Measurements from ENCODE around the gene VIPAS39. TPM values are rescaled to one million over a fixed set of nuclear protein-coding genes. Genes with fewer than 3 reads are reported as not detected.
A peak's percentile ranks its signal among the peaks of the same experiment; 100 is the strongest.

VIPAS39 gene
- total and polyA plus RNA-seq, 9 of the 15 experiments (the other 6 are each of a cell fraction or from before 2014, with no cell fraction given): 5.7 to 25.6 (median 9.9) TPM

DNA sequence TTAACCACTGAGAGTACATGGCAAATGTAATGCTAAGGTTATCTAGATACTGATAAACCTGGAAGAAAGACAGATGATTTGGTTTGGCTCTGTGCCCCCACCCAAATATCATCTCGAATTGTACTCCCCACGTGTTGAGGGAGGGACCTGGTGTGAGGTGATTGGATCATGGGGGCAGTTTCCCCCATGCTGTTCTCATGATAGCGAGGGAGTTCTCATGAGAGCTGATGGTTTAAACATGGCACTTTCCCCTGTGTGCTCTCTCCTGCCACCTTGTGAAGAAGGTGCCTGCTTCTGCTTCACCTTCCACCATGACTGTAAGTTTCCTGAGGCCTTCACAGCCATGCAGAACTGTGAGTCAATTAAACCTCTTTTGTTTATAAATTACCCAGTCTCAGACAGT, 48.3 kb downstream of the VIPAS39 start (continued):
- TF ChIP-seq, protein P1, sequence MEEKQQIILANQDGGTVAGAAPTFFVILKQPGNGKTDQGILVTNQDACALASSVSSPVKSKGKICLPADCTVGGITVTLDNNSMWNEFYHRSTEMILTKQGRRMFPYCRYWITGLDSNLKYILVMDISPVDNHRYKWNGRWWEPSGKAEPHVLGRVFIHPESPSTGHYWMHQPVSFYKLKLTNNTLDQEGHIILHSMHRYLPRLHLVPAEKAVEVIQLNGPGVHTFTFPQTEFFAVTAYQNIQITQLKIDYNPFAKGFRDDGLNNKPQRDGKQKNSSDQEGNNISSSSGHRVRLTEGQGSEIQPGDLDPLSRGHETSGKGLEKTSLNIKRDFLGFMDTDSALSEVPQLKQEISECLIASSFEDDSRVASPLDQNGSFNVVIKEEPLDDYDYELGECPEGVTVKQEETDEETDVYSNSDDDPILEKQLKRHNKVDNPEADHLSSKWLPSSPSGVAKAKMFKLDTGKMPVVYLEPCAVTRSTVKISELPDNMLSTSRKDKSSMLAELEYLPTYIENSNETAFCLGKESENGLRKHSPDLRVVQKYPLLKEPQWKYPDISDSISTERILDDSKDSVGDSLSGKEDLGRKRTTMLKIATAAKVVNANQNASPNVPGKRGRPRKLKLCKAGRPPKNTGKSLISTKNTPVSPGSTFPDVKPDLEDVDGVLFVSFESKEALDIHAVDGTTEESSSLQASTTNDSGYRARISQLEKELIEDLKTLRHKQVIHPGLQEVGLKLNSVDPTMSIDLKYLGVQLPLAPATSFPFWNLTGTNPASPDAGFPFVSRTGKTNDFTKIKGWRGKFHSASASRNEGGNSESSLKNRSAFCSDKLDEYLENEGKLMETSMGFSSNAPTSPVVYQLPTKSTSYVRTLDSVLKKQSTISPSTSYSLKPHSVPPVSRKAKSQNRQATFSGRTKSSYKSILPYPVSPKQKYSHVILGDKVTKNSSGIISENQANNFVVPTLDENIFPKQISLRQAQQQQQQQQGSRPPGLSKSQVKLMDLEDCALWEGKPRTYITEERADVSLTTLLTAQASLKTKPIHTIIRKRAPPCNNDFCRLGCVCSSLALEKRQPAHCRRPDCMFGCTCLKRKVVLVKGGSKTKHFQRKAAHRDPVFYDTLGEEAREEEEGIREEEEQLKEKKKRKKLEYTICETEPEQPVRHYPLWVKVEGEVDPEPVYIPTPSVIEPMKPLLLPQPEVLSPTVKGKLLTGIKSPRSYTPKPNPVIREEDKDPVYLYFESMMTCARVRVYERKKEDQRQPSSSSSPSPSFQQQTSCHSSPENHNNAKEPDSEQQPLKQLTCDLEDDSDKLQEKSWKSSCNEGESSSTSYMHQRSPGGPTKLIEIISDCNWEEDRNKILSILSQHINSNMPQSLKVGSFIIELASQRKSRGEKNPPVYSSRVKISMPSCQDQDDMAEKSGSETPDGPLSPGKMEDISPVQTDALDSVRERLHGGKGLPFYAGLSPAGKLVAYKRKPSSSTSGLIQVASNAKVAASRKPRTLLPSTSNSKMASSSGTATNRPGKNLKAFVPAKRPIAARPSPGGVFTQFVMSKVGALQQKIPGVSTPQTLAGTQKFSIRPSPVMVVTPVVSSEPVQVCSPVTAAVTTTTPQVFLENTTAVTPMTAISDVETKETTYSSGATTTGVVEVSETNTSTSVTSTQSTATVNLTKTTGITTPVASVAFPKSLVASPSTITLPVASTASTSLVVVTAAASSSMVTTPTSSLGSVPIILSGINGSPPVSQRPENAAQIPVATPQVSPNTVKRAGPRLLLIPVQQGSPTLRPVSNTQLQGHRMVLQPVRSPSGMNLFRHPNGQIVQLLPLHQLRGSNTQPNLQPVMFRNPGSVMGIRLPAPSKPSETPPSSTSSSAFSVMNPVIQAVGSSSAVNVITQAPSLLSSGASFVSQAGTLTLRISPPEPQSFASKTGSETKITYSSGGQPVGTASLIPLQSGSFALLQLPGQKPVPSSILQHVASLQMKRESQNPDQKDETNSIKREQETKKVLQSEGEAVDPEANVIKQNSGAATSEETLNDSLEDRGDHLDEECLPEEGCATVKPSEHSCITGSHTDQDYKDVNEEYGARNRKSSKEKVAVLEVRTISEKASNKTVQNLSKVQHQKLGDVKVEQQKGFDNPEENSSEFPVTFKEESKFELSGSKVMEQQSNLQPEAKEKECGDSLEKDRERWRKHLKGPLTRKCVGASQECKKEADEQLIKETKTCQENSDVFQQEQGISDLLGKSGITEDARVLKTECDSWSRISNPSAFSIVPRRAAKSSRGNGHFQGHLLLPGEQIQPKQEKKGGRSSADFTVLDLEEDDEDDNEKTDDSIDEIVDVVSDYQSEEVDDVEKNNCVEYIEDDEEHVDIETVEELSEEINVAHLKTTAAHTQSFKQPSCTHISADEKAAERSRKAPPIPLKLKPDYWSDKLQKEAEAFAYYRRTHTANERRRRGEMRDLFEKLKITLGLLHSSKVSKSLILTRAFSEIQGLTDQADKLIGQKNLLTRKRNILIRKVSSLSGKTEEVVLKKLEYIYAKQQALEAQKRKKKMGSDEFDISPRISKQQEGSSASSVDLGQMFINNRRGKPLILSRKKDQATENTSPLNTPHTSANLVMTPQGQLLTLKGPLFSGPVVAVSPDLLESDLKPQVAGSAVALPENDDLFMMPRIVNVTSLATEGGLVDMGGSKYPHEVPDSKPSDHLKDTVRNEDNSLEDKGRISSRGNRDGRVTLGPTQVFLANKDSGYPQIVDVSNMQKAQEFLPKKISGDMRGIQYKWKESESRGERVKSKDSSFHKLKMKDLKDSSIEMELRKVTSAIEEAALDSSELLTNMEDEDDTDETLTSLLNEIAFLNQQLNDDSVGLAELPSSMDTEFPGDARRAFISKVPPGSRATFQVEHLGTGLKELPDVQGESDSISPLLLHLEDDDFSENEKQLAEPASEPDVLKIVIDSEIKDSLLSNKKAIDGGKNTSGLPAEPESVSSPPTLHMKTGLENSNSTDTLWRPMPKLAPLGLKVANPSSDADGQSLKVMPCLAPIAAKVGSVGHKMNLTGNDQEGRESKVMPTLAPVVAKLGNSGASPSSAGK (IDR thresholded peaks at IDR 0.05): peak; percentile 47; the same call in 1 of the 2 replicates
- TF ChIP-seq SNIP1 (IDR thresholded peaks at IDR 0.05; ENCODE audit: low read depth) (no peak), ARHGAP35 (IDR thresholded peaks at IDR 0.05; ENCODE audit: partially characterized antibody) (no peak), NCOA2 (IDR thresholded peaks at IDR 0.05; ENCODE audit: partially characterized antibody in 2 of 2) (no peak), YY1 (IDR thresholded peaks at IDR 0.05; ENCODE audit: borderline replicate concordance in 1 of 3, control insufficient read depth in 1 of 3, extremely low read depth in 1 of 3, insufficient read depth in 3 of 3, insufficient read length in 1 of 3, insufficient replicate concordance in 2 of 3, low read depth in 1 of 3, low read length in 2 of 3) (peak in 1 of 3 experiments; percentile 59), PRDM10 (IDR thresholded peaks at IDR 0.05; ENCODE audit: partially characterized antibody) (peak; percentile 7), ZSCAN29 (IDR thresholded peaks at IDR 0.05) (no peak), KDM1A (IDR thresholded peaks at IDR 0.05) (no peak), ZBTB8A (IDR thresholded peaks at IDR 0.05; ENCODE audit: partially characterized antibody) (no peak), TCF7 (IDR thresholded peaks at IDR 0.05; ENCODE audit: borderline replicate concordance) (no peak)
- TF ChIP-seq, protein P2, sequence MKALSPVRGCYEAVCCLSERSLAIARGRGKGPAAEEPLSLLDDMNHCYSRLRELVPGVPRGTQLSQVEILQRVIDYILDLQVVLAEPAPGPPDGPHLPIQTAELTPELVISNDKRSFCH (CRISPR knock-in tag; IDR thresholded peaks at IDR 0.05): no peak
- TF ChIP-seq, protein P2 (tag; IDR thresholded peaks at IDR 0.05): no peak
